NT2/D1 (cell line): ENCODE results near the gene PTGDS.

Experiments
- DNase-seq: peaks from one replicate; pipeline ENCODE4 v3.0.0-alpha.2; 2011; ENCODE audit warnings: low read depth, low spot score
- H3K27me3 ChIP-seq: 2 replicates; pipeline ENCODE4 v1.6.0; 2011; ENCODE audit warnings: mild to moderate bottlenecking; ENCODE audit not compliant: insufficient read length, insufficient read depth
- H3K36me3 ChIP-seq: 2 replicates; pipeline ENCODE4 v1.6.1; 2011; ENCODE audit warnings: mild to moderate bottlenecking, low read length, mixed read lengths; ENCODE audit not compliant: insufficient read depth, insufficient read length
- H3K4me1 ChIP-seq: 2 replicates; pipeline ENCODE4 v1.5.1; 2011; ENCODE audit not compliant: insufficient read depth, insufficient read length
- H3K4me3 ChIP-seq: 2 replicates; pipeline ENCODE4 v1.5.1; 2011; ENCODE audit warnings: low read depth; ENCODE audit not compliant: insufficient read length
- H3K9ac ChIP-seq: 2 replicates; pipeline ENCODE4 v1.6.0; 2011; ENCODE audit warnings: low read depth; ENCODE audit not compliant: insufficient read length
- H3K9me3 ChIP-seq: 2 replicates; pipeline ENCODE4 v1.5.1; 2011; ENCODE audit warnings: mild to moderate bottlenecking, low read length; ENCODE audit not compliant: insufficient read depth
- SUZ12 ChIP-seq: IDR thresholded peaks from 2 replicates; pipeline ENCODE4 v1.6.1; 2011; ENCODE audit not compliant: insufficient read length, insufficient read depth; ENCODE audit errors: extremely low read depth
- YY1 ChIP-seq: IDR thresholded peaks from 2 replicates; pipeline ENCODE4 v1.6.1; 2011; ENCODE audit not compliant: insufficient read length, insufficient read depth
- ZNF274 ChIP-seq: IDR thresholded peaks from 2 replicates; pipeline ENCODE4 v1.6.1; 2011; ENCODE audit warnings: mild to moderate bottlenecking, low read depth, low read length

The PTGDS gene

GRCh38 chr9:136942881-136943230 lies 34.4 kb upstream of the PTGDS start:
- Histone ChIP-seq H3K4me3 (no peak overlapping the region), H3K27me3 (no peaks in the 10 kb centered on the region), H3K36me3 (peaks cover 50% of the 10 kb centered on the region), H3K4me1 (peaks cover 31% of the 10 kb centered on the region), H3K9ac (peak overlapping the region; percentile 66), H3K9me3 (no peaks in the 10 kb centered on the region)
- DNase-seq: no peak
- TF ChIP-seq YY1 (no peak), SUZ12 (no peak), ZNF274 (no peak)

GRCh38 chr9:136943291-136944211 lies 33.8 kb upstream of the PTGDS start:
- no peaks in the 10 kb centered on the region for H3K9me3 ChIP-seq
- DNase-seq: no peak
- peaks cover 47% of the 10 kb centered on the region for H3K36me3 ChIP-seq
- TF ChIP-seq SUZ12 (no peak), ZNF274 (no peak), YY1 (no peak)
- peaks cover 32% of the 10 kb centered on the region for H3K4me1 ChIP-seq
- H3K27me3 ChIP-seq: no peaks in the 10 kb centered on the region
- H3K4me3 ChIP-seq: peak overlapping the region; percentile 91
- H3K9ac ChIP-seq: peak overlapping the region; percentile 96

- peaks cover 44% of the 10 kb centered on the region for H3K36me3 ChIP-seq
- DNase-seq: no peak
- H3K4me1 ChIP-seq: peaks cover 31% of the 10 kb centered on the region
- H3K27me3 ChIP-seq: no peaks in the 10 kb centered on the region
- no peaks in the 10 kb centered on the region for H3K9me3 ChIP-seq
- no peak for TF ChIP-seq ZNF274
- no peak for TF ChIP-seq YY1
- TF ChIP-seq SUZ12: no peak
- H3K4me3 ChIP-seq: peak overlapping the region; percentile 91
- peak overlapping the region; percentile 96 for H3K9ac ChIP-seq
Measured at GRCh38 chr9:136944212-136944518, 33.1 kb upstream of the PTGDS start.

- peak; percentile 93 for DNase-seq
- H3K4me1 ChIP-seq: peaks cover 29% of the 10 kb centered on the region
- peaks cover 38% of the 10 kb centered on the region for H3K36me3 ChIP-seq
- peak within 1 kb of the TSS; percentile 96 for H3K9ac ChIP-seq
- H3K4me3 ChIP-seq: peak within 1 kb of the TSS; percentile 91
- H3K9me3 ChIP-seq: no peaks in the 10 kb centered on the region
- TF ChIP-seq YY1 (no peak), SUZ12 (no peak), ZNF274 (no peak)
- H3K27me3 ChIP-seq: no peaks in the 10 kb centered on the region
Measured at GRCh38 chr9:136944519-136945332, 32.6 kb upstream of the PTGDS start, which contains the start of the genes C8G and FBXW5. C8G (plus strand) TSS chr9:136945243; CDS start chr9:136945321, 78 bp downstream. FBXW5 (minus strand) TSS chr9:136944738; CDS start chr9:136944083, 655 bp downstream.

- H3K4me1 ChIP-seq: peaks cover 29% of the 10 kb centered on the region
- TF ChIP-seq ZNF274: no peak
- no peak for TF ChIP-seq YY1
- no peak for TF ChIP-seq SUZ12
- H3K4me3 ChIP-seq: no peak overlapping the region
Measured at GRCh38 chr9:136945333-136946227, 31.7 kb upstream of the PTGDS start.

GRCh38 chr9:136946228-136947027 lies 30.9 kb upstream of the PTGDS start:
- Histone ChIP-seq H3K9ac (no peak overlapping the region), H3K27me3 (no peaks in the 10 kb centered on the region), H3K36me3 (peaks cover 21% of the 10 kb centered on the region), H3K4me1 (peaks cover 30% of the 10 kb centered on the region), H3K9me3 (no peaks in the 10 kb centered on the region), H3K4me3 (no peak overlapping the region)
- TF ChIP-seq ZNF274 (no peak), SUZ12 (no peak), YY1 (no peak)
- no peak for DNase-seq

More at GRCh38 chr9:136945333-136946227, 31.7 kb upstream of the PTGDS start:
- H3K9ac ChIP-seq: no peak overlapping the region
- no peak for DNase-seq
- peaks cover 29% of the 10 kb centered on the region for H3K36me3 ChIP-seq
- no peaks in the 10 kb centered on the region for H3K9me3 ChIP-seq
- H3K27me3 ChIP-seq: no peaks in the 10 kb centered on the region
